GM21528 (cell line): Measurements from ENCODE around the gene SLC35D2.
"Not testable (repeated sequence)": the region's sequence is repeated elsewhere in the genome, so short reads cannot be mapped to it uniquely, and the experiment has no call there.

Experiments
- ATAC-seq: cut with Tn5 transposase; IDR thresholded peaks from one replicate; pipeline ENCODE4 v1.9.1; 2021; ENCODE audit warnings: mild to moderate bottlenecking, moderate library complexity; ENCODE audit not compliant: unreplicated experiment, low FRiP score

Gene SLC35D2

DNA sequence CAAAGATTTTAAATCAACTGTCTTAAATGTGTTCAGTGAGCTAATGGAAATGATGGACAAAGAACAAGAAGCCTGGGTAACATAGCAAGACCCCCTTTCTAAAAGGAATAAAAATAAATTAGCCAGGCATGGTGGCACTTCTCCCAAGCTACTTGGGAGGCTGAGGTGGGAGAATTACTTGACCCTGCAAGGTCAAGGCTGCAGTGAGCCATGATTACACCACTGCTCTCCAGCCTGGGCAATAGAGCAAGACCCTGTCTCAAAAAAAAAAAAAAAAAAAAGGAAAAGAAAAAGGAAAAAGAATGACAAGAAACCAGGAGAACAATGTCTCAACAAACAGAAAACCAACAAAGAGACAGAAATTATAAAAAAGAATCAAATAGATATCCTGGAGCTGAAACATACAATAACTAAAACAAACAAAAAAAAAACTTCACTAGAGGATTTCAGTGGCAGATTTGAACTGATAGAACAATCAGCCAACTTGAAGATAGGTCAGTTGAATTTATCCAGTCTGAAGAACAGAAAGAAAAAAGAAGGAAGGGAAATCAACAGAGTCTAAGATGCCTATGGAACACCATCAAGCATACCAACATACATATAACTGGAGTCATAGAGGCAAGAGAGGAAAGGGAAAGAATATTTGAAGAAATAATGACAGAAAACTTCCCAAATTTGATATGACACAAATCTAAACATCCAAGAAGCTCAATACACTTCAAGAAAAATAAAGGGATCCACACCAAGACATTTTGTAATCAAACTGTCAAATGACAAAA lies 16.8 kb upstream of the SLC35D2 start:
- ATAC-seq = no peak

DNA sequence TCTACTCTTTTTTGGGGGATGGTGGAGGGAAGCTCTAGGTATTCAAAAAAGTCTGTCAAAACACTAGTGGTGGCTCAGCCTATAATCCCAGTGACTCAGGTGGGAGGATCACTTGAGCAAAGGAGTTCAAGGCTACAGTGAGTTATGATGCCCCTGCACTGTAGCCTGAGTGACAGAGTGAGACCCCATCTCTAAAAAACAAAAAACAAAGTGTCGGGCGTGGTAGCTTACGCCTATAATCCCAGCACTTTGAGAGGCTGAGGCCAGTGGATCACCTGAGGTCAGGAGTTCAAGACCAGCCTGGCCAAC lies 15.8 kb upstream of the SLC35D2 start:
- ATAC-seq = no peak

DNA sequence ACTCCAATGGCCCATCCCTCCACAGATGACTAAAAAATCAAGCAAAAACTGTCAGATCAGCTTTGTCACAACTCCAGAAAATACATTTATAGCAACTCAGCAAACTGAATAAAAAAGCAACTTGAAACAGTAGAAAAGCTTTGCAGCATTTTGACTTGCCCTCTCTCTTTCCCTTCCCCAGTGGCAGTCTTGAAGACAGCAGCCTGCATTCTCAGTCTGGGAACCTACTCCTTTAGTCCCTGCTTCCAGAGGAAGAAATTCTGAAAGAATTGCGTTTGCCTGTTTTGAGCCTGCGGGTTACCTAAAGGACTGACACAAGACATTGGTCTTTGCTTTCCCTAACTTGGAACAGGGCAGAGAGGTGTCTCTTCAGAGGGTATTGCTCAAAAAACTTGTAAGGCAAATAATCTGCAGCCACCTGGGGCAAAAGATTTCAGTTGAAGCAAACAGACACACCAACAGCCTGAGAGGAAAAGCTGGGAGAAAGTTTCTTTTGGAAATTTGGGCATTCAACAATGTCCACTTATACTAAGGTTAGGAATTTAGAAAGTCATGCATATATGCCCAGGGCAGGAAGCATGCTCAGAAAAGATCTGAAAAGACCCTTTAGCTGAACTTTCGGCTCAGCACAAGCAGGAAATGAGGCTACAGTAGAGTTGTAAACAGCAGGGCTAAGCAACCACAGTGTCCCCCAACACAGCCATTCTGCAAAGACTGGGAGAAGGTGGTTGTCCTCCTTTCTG lies 15.2 kb upstream of the SLC35D2 start:
- ATAC-seq = no peak

DNA sequence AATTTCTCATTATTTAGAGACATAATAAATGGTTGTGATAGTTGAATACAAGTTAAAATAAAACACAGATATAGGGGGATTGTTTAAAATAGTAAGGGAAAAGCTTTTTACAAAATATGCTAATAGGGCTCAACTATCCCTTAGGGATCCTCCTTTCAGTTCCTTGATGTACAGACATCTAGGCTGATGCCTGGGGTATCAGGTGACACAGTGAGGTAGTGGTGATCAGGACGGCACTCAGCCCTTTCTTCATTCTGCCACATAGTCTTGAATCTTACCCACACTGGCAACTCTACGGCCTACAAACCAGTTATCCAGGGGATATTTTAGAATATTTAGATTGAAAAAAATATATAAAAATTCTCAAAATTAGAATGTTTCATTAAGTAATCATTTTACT lies 12.5 kb upstream of the SLC35D2 start:
- ATAC-seq = no peak

DNA sequence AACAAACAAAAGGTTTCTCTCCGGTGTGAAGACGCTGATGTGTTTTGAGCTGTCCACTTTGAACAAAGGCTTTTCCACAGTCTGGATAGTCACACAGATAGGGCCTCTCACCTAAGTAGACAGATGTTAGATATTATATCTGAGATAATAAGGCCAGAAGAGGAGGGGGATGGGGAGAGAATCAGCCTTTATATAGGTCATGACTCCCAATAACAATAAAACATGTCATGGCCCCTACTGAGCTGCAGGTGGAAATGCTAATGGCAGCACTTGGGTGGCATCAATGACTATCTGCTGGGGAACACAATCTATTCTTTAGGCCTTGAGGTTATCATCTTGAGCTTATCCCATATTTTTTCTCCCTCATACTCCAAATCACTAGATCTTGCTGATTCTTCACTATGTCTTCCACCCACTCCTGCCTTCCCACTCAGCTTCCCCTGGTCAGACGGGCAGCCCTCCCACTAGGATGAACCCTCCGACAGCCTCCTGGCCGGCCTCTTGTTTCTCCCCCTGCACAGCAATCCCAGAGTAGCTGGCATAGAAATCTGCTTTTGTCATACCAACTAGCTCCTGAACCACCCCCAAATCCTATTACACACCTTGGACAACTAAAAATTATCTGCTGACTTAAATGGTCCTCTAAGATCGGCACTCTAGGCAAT lies 11.5 kb upstream of the SLC35D2 start:
- ATAC-seq = no peak

DNA sequence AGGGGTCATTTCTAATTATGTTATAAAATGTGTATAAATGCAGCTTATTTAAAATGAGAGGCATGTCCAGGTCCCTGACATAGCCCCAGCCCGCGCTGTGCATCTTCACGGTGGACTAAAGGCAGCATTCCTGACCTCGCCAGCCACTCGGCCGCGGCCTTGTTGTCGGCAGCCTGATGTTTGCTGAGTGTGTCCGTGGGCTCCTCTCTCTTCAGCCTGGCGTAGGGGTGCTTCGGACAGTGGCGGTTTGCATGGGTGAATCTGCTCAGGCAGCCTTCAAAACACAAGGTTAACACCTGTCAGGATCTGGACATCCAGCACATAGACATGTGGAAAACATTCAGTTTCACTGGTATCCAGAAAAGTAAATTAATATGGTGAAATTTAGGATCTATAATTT lies 8.8 kb upstream of the SLC35D2 start:
- ATAC-seq = no peak

DNA sequence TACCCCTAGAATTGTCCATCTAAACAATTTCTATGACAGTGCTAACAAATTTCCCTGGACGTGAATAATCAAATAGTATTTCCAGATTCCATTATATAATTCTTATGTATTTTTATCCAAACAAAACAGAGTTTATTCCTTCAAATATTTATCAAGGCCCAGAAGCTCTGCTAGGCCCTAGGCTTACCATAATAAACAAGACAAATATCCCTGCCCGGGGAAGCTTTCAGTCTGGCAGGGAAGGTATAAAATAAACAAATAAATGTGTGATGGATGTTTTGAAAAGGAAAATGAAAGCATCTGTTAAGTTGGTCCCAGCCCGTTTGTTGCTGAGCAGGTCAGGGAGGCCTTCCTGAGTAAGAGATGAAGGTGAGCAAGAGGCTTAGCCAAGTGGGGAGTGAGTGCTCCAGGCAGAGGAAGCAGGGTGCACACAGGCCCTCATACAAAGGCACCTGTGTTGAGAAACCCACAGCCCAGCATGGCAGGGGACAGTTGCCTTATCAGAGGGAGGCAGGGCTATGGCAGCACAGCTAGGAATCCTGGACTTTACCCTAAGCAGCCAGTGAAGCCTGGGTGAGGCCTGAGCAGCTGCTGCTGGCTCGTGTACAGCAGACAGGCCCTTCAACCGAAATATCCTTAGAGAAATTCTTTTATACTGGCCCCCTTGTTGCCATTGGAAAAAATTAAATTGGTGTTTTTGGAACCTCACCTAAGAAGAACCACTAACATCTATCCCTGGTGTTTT lies 7.7 kb upstream of the SLC35D2 start:
- ATAC-seq = no peak

DNA sequence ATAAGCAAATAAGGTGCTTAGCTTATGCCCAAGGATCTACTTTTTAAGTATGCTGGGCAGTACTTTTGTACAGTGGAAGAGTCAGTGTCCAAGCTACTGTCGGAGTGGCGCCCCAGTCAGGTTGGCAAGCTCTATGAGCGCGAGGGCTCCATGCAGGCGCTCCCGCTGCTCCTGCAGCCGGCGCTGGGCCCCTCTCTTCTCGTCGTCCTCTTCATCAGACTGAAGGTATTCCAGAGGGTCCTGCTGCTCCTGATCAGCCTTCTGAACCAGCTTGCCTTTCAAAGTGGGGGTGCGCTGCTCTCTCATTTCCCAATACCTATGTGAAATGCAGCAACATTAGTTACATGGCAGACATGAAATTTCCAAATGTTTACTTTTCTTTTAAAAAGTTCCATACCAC lies 4.6 kb upstream of the SLC35D2 start:
- no peak for ATAC-seq

DNA sequence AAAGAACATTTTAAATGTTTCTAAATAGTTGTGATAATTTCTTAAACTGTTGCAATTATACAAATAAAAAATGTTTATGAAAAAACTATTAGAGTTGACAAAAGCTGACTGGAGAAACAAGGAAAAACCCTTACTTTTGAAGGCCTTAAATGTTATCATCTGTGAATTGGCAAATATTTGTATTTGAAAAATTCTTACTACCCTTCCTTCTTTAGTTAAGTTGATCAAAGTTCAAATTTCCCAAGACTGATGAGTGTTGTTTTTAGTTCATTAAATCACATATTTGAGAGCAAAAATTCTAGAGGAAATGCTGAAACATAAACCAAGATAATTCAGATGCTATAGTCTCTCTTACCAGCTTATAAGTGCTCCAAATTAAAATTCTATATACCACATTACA lies 2.6 kb upstream of the SLC35D2 start:
- no peak for ATAC-seq

DNA sequence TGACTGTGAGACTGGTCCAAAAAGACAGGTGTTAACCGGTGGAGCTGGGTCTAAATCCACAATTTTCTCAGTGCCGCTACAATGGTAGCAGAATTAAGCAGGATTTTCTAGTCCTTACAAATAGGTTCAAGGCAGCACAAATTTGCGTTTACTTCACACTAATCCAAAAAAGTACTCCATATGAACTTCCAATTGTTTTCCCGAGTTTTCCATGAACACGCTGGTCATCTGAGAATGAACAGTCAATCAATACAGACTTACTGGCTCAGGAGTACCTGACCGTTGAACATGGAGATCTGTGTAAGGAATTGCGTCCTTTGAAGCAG lies 709 bp downstream of the SLC35D2 start:
- ATAC-seq = no peak

DNA sequence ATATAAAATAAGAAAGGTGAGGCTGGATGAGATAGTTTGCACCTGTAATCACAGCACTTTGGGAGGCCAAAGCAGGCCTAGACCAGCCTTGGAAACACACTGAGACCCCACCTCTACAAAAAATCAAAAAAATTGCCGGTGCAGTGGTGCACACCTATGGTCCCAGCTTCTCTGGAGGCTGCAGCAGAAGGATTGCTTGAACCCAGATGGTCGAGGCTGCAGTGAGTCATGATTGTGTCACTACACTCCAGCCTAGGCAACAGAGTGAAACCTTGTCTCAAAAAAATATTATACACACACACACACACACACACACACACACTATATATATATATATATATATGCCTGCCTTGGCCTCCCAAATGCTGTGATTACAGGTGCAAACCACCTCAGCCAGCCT lies 1.3 kb downstream of the SLC35D2 start:
- no peak for ATAC-seq

DNA sequence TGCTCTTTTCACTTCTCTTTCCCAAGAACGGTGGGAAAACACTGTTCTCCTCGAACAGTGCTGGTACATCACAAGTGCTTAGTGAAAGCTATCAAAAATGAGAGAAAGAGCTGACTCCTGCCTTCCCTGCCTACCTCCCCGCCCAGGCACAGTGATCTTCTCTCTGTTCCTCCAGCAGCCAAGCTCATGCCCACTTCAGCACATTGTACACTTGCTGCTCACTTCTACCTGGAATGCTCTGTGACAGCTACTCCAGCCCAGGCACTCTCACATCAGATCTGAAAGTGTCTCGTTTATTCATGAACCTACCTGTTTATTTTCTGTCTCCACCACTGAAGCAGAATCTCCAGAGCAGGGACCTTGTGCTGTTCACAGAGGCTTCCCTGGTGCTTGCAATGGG lies 1.8 kb downstream of the SLC35D2 start:
- no peak for ATAC-seq

DNA sequence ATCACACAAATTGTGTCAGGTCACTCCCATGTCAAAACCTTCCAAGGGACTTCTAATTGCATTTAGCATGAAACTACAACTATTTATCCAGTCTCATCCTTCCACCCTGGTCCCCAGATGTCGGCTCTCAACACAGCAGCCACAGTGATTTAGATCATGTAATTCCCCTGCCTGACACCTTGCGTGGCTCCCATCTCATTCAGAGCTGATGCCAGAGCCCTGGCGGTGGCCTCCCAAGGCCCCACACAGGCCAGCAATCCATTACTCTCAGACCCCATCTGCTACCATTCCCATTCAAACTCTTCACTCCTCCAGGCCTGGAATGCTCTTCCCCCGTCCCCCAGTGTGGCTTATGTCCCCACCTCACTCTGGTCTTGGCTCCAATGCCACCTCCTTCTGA lies 2.4 kb downstream of the SLC35D2 start:
- no peak for ATAC-seq

DNA sequence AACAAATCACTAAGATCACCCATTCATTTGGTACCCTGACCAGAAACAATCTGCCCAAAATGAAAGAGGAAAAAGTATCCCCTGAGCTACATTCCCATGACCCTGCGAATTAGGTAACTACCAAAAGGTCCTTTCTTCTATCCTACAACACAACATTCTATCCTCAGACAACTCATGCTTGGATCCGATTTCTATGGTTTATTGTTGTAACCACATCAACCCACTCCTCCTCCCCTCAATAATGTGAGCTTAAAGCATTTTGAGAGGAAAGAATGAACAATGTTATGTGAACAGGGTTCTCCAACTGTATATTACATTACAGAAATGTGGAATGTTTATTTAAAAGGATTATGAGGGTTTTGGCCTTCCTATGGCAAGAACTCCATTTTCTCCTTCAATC lies 4.0 kb downstream of the SLC35D2 start:
- no peak for ATAC-seq

DNA sequence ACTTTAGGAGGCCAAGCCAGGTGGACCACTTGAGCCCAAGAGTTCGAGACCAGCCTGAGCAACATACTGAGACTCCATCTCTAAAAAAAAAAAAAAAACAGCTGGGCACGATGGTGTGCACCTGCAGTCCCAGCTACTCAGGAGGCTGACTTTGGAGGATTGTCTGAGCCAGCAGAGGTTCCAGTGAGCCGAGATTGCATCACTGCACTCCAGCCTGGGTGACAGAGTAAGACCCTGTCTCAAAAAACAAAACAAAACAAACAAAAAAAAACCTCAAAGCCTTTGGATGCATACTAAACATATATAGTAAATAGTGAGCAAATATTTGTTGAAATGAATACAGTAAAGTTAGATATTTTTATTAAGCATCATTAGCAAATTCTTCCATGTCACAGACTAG lies 5.3 kb downstream of the SLC35D2 start:
- no peak for ATAC-seq

DNA sequence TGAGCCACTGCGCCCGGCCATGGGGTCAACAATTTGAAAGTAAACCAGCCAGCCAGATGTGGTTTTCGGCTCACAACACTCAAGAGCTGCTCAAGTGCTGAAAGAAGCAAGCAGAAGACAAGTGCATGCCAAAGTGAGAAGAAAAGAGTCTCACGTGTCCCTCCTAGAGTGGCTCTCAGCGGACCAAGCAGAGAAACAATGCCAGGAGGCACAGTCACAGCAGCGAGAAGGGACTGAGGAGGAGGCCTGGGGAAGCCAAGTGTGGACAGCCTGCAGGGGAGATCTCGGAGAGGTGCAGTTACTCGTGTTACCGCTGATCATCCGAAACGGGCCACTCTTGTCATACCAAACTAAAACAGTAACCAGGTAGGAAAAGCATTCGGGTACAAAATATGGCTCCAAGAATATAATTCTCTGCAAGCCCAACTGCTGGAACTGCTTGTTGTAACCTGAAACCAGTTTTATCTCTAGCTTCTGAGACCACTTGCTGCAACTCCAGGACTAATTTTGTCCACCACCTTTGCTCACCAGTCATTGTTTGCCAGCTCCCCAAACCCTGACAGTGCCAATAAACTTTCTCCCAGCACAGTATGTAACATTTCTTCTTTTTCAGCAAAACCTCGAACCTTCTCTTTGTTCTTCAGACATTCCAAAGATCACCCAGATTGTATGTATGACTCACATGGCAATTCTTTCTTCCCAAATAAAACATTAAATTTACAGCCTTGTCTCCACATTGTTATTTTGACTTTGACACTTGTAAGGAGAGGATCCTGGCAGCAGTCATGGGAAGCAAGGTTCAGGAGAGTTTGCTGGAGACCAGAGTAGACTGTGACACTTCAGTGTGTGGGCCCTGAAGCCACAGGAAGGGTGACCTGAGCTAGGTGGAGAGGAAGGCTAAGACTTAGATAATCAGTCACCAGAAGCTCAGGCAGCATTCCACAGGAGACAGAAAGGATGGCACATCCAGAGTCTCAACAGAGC lies 6.3 kb downstream of the SLC35D2 start:
- ATAC-seq = no peak

DNA sequence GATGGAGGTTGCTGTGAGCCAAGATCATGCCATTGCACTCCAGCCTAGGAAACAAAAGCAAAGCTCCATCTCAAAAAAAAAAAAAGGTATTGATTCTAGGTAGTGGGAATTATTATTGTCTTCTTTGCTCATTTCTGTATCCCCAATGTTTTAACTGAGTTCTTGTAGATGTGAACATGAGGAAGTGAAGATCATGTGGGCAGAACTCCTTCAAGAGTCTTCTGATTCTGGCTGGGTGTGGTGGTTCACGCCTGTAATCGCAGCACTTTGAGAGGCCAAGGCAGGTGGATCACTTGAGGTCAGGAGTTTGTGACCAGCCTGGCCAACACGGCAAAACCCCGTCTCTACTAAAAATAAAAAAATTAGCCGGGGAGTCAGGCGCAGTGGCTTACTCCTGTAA lies 8.0 kb downstream of the SLC35D2 start:
- not testable (repeated sequence) for ATAC-seq

DNA sequence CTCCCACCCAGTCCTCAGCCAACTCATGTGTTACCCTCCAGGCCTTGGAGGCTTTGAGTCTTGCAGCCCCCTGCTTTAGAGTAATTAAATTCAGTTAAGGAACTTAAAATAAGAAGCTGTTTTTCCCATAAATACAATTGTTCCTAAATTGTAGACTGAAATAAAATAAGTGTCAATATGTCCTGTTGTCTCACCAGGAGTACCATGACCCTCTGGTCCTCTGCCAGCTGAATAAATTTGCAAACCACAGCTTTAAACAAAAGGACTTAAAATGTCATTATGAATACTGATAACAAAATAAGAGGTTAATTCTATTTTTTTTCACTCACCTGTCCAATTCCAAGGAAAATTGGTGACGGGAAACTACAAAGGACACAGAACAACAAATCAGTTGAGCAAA lies 15.6 kb downstream of the SLC35D2 start:
- no peak for ATAC-seq

DNA sequence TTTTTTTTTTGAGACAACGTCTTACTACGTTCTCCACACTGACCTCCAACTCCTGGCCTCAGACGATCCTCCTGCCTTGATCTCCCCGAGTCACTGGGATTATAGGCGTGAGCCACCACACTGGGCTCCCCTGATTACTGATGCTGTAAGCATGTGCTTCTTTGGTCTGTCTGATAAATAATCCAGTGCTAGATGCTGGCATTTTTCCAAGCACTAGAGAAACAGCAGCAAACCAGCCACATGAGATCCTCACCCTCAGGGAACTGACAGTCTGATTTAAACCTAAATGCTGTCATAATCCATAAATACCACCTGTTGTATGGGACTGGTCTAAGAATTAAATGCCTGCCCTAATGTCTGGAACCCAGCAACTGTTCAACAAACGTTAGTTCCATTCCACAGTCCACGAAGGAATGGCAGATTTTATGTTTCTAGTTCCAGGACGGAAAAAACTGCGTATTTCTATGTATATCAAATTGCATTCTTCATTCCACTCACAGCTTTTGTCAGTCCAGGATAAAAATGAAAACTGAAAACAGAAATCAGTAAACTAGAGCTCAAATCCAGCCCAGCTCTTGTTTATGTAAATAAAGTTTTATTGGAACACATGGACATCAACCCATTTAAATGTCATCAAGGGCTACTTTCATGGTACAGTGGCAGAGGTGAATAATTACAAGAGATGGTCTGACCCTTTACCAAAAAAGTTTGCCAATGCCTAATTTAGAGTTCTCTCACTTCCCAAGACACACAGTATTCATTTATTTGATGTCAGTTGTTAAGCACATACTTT lies 20.1 kb downstream of the SLC35D2 start:
- ATAC-seq = no peak
